GM21619 (cell line): Measurements from ENCODE around the gene NCAM1.
"Not testable (repeated sequence)": the region's sequence is repeated elsewhere in the genome, so short reads cannot be mapped to it uniquely, and the experiment has no call there.

ENCODE experiments used
- ATAC-seq: cut with Tn5 transposase; IDR thresholded peaks from one replicate; pipeline ENCODE4 v1.9.1; 2021; ENCODE audit not compliant: unreplicated experiment

NCAM1 gene

DNA sequence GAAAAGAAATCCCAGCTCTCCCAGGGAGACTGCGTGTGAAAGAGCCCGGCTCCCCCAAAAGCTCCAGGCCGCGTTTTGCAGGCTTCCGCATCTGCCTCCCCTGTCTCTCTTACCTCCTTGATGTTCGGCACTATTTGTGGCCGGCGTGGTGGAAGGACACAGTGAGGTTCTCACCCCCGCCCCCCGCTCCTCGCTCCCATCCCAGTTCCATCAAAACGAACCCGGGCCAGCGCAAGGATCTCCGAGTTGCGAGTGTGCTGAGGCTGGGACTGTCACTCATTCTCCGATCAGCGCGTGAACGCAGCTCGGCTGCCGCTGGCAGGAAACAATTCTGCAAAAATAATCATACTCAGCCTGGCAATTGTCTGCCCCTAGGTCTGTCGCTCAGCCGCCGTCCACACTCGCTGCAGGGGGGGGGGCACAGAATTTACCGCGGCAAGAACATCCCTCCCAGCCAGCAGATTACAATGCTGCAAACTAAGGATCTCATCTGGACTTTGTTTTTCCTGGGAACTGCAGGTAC lies at the start of gene NCAM1:
Gene NCAM1, plus strand, starts transcription at position 275 of the 523 bp plus-strand sequence.
- no peak for ATAC-seq

DNA sequence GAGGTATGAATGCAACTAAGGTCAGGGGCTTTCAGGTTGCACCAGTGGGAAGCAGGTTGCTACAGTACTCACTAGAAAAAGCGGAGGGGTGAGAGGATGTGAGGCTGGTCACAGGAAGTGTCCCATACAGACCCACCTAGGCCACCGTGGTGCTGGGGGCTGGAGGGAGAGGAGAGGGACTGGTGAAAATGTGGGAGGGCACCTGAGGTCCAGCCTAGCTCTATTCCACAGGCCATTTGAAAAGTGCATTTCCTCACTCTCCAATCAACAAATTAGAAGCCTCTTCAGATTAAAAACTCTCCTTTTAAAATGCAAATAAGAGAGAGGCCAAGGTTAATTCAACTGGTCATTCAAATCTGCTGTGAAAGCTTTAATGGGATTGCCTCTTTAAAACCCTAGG lies 38.6 kb upstream of the NCAM1 start:
- no peak for ATAC-seq

DNA sequence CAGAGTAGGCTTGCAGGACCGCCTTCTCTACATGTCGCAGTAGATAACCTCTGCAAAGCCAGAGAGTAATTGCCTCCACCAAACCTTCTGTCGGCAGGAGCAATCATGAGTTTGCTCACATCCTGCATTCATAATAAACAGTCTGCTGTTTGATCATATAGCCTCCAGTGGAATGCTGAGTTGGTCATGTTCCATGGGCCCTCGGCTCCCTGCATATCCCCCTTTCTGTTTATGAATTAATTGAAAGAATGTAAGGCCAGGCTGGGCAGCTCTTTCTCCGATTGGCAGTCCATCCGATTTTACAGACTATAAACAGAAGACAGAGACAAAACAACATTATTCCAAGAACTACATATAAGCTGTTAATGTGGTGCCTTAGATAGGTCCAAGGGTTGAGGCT lies 36.4 kb upstream of the NCAM1 start:
- ATAC-seq: not testable (repeated sequence)

DNA sequence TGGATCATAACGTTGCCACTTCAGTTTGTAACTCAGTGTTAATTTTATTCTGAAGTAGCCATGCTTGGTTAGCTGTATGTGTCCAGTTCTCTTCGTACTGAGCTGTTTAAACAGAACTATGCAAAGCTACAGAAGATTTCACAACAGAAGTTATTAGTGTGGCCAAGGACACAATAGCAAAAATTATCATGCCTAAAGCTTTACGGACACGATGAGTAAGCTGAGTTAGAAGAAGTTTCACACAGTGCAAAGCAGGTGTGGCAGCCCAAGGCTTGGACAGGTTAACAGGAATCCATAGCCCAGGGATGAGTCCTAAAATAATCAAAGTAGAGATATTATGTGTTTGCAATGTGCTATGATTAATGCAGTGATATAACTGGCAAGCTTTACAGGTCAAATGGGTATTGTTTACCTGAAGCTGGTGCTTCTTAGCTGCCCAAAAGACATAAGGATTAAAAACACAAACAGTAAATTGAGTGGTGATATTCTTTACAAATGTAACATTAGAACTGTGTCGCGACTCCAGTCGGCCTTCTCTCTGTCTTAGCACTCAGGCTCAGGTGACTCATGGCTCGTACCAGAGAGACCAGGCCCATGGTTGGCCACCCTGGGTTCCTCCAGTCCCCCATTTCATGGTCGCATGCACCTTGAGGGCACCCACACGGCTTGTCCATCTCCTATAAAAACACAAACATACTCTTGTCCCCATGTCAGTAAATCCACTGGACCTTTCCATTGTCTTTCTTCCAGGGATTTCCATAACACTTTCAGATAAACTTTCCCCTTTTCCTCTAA lies 35.5 kb upstream of the NCAM1 start:
- no peak for ATAC-seq

DNA sequence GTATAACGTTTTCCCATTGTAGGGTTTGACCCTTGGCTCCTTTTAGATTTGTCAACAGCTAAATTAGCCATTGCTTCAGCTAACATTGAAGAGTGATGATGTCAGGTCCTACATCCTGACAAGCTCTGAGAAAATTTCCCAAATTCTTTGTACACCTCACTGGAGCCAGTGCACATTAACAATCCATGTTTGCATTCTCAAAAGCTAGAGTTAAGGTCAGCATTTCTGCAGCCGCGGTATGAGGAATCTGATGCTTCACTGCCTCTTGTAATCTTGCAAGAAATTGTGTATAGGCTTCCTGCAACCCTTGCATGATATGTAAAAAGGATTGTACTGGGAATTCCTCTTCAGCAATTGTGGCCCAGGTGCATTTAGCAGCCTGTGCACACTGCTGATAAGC lies 33.1 kb upstream of the NCAM1 start:
- no peak for ATAC-seq

DNA sequence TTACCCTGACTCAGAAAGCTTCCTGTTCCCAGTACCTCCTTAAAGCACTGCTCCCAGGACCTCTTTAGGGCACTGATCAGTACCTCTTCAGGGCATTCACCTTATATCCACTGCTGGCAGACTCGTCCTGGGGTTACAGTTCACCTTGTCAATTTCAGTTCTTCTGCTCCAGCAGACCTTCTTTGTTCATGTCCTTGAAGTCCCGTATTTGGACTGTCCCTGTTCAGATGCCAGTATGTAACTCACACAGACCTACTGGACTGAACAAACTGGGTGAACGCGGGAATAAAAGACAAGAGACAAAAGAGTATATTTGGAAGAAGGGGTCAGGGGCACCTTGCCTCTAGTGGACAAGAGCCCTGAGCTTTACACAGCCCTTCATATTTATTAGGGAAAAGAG lies 31.8 kb upstream of the NCAM1 start:
- no peak for ATAC-seq

DNA sequence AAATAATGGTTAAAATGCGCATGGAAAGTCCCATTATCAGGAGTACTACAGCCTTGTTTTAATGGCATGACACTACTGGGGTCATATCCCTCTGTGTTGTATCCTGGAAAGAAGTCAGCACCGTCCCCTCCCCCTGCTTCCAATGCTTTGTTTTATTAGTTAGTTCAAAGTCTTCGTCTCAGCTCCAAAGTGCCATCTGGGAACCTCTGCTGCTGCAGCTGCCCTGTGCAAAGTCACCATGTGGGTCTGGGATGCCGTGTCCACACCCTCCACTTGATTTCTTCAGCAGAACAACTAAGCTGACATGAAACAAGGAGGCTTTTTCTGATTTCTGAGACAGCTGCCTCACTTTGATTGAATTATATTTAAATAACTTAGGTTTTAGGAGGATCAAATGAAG lies 29.5 kb upstream of the NCAM1 start:
- no peak for ATAC-seq

DNA sequence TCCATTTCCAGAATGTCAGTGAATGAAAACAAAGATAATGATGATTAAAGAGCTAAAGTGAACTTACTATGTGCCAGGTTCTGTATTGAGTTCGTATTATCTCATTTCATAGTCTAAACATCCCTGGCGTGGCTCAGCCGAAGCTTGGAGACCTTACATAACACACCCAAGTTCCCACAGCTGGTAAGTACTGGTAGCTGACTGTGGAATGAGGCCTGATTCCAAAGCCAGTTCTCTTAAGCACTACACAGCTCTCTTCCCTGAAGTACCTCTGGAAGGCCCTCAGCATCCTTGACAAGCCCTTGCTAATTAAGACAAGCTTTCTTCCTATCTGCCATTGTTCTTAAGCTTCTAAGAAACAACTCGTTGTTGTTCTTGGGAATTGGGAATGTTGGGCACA lies 28.6 kb upstream of the NCAM1 start:
- ATAC-seq: no peak

DNA sequence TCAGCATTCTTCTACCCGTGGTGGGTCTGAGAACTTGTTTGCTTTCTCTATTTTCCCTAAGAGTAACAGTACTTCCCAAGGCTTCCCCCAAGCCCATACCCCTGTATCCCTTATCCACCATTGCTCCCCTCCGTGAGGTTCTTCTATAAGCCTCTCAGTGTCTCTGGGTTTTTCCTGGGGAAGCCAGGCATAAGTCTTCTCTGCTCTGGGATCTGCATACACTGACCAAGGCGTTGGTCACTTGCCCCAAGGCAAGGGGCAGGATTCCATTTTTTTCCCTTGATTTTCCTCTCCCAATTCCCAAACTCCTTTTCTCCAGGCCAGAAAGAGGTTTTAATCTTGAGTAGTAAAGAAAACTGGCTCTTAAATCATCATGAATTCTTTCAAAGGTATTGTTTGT lies 27.2 kb upstream of the NCAM1 start:
- ATAC-seq: no peak

DNA sequence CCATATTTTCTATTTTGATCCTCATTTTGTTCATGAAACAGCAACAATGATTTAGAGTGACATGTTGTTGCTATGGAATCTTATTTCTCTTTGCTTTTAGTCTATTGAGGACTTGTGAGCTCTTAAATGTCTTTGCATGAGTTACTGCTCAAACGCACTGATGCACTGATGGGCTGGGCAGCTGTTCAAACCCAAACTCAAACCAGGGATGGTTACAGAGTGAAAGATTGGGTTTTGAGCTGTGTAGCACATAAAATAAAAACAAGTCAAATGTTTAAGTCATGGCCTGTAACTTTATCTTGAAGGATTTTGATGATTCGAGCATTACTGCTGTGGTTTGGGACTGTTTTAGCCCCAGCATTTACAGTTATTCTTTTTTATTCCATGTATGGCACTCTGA lies 20.1 kb upstream of the NCAM1 start:
- no peak for ATAC-seq

DNA sequence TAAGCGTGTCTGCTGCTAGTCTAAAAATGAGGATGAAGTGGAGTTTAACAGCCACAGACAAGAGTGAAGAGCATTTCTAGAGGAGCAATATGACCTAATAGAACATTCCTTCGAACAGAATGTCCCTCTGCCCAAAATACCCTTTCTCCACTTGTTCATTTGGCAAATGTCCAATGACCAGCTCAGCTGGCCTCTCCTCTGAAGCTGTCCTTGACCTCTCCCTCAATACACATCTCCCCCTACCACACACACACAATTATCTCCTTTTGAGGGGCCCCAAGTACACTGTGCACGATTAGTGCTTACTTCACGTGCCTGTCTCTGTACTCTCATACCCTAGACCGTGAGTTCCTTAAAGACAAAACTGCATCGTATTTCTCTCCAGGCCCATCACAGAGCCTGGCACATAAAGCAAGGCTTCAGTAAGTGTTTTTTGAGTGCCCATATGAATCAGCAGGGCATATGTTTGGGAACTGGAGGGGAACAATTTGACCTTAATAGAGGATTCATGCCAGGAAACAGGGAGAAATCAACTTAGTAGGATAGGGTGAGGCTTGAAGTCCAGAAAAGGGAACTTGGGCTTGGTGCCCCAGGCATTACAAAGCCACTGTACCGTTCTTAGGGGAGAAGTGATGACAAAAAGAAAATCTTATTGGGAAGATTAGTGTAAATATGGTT lies 18.1 kb upstream of the NCAM1 start:
- no peak for ATAC-seq

DNA sequence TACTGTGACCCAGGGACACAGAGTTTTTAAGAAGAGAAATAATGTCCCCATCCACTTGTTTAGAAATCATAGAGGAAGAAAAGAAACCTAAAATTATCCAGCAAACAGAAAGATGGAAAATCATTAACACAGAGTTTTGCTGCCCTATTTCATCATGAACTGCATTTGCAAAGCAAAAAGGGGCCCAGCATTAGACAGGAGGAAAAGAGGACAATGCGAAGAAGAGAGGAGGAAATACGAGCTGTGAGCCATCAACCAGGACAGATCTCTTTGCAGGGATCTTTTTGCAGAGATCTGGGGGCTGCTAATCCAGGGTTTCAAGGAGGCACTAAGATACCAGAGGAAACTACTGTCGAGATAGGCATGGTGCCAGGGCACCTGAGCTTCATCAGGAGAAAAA lies 14.4 kb upstream of the NCAM1 start:
- ATAC-seq: no peak

DNA sequence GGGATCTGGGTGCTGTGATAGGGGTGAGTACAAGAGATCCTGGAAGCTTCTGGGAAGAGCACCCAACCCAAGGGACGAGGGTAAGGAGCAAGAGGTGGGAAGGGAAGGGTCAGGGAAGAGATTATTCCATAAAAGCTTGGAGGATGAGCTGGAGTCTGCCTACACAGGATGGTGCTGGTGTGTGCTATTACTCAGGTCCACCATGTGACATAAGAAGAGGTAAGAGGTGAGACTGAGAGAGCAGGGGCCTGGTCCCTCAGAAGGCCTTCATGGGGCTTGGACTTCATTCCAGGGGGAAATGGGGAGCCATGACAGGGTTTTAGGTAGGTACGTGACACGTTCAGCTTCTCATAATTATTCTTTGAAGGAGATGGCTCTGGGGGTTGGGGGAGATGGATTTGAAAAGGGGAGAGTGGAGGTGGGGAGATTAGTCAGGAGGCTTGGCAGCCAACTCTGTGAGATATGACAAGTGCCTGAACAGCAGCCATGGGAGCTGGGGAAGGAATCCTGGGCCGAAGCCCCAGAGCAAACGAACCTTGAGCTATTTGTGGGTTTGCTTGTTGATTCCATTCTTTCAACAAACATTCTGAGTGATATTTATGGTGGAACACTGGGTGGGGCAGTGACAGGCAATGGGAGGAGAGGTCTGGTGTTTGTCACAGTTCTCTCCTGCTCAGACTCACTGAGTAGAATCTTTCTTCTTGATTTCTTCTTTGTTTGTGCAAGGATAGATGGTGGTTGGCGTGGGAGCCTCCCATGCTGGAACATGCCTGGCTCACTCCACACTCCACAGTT lies 11.2 kb upstream of the NCAM1 start:
- no peak for ATAC-seq

DNA sequence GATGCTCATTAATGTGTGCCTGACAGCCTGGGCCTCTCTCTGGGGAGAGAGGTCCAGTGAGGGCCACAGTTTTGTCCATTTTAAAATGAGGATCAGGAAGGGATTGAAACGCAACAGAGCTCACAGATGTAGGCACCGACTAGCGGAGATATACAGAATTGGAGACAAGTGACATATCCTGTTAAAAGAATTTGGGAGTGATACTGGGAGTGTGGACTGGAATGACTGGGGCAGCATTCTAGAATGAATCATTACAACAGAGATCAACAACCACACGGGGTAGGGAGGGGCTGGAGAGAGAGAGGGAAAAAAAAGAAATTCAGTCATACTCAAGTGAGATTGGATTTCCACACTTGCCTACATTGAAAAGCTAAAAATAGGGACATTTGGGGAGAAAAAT lies 2.5 kb upstream of the NCAM1 start:
- no peak for ATAC-seq

DNA sequence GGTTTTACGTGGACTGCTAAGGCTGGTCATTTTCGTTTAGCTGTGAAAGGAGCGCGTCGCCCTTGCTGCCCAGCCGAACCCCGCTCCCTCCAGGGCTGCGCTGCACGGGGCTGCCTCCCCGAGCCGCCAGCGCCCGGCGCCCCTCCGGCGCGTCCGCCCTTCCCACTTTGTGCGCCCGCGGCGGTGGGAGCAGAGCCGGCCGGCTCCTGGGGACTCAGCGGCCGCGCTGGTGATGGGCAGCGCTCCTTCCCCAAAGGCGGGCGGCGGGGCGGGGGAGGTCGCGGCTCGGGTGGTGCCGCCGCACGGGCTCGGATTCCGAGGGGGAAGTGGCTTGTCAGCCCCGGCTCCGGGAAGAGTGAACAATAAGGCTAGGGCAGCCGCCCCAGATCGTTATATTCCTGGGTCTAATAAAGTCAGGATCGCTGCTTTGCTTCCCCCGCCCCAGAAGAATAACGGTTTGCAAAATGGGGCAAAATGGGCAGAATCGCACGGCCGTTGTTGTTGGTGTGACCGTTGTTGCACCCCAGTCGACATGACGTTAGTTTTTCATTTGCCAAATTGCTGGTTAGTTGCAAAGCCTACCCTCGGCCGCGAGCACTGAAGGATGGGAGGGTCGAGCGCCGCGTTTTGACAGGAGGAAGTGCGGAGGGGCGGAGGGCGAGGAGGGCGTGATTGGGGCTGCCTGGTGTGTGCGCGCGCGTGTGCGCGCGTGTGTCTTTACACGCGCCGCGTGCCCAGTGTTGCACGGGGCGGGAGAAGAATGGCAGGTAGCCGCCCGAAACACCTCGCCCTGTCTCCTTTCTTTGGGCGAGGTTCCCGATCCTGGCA lies 745 bp downstream of the NCAM1 start:
- ATAC-seq: no peak

DNA sequence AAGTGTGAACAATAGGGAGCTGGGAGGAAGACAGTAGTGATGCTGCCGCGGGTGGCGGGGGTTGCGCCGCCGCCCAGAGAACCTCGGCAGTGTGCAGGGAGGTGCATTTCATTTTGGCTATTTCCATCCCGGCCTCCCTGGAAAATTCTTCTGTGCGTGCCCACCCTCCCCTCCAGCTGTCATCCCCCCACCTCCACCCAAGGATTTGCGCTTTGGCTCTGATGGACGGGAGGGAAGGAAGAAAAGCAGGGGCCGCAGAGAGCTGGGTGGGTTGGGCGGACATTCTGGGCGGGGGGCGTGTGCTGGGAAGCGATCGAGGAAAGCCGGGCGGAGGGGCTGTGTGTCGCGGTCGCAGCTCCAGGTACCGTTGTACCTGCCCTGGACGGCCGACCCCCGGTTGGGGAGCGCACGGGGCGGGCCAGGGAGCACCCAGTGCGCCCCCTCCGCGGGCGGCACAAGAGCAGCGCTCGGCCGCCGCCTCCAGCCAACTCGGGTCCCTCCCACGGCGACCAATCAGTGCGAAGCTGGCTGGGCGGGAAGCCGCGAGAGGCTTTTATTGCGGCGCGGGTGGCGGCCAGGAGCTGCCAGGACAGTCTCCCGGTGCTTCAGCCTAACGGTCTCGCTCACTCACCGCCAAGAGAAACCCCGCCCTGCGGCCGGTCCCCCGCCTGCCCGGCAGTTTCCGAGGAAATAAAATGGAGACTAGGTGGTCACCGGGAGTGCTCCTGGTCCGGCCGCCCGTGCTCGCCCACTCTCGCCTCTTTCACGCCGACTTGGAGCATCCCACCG lies 1.6 kb downstream of the NCAM1 start:
- no peak for ATAC-seq

DNA sequence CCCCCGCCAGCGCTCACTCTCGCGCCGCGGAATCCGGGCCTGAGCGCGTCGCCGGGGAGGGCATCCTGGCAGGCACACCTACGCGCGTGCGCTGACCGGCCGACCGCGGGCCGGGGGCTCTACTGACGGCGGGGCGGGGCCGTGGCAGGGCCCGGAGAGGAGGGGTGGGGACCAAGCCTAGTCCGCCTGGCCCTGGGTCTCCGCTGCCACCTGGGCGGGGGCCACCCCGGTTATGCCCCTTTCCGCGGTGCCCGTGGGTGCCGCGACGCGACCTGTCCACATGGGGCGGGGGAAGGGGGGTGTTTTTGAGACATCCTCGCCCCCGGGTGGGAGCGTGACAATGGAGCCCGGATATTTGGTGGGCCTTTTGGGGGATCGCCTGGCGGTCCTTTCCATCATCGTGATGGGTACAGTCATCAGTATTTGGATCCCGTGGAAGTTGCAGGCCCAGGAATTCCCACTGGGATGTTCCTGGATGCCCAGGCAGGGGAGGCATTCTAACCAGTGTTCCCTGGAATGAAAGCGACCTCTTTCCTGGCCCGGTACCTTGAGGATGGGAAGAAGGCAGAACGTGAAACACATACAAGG lies 2.2 kb downstream of the NCAM1 start:
- ATAC-seq: no peak

DNA sequence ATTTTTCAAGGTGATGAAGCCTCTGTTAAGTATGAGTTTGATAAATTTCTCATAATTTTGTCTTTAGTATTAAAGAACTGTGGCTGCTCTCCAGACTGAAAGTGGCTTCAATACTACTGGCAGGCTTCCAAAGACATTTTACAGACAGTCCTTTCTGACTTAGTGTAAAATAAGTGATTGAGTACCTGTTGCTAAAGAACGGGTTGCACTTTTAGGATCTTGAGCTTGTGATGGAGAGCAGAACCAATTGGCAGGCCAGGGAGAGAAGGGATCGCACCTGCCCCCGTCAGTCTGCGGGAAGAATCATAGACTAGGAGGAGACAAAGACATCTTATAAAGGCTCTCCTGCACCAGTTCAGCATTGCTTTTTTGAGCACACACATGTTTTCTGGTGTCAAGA lies 4.4 kb downstream of the NCAM1 start:
- no peak for ATAC-seq

DNA sequence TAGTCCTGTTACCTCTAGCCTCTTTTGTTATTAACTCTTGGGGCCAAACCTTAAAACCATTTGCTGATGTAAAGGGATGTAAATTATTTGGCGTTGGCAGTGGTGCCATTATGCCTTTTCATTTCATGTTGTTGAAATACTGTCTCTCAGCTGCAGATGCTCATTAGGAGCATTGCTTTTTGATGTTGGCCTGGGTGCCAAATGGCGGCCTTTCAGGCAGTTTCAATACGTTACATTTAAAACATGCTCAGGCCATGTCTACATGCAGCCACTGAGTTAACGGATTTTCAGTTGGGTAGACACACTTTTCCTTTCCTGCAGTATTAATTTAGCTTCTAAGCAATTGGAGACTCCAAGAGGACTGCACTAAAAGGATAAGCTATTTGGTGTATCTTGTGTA lies 5.3 kb downstream of the NCAM1 start:
- ATAC-seq: no peak

DNA sequence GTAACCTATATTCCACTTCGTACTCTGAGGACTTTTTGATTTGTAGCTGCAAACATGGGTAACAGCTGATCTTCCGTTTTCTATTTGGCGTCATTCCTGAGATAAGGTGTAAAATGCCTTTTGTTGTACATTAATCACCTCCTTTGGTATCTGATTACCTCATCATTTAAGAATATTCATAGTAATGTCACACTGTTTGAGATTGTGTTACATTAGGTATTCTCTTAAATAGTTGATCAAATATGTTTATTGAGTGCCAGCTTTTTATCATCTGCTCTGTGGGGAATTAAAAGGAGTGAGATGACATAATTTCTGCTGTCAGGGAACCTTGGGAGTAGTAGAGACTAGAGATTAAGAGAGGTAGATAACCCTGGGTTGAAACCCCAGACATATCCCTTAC lies 5.9 kb downstream of the NCAM1 start:
- ATAC-seq: no peak
